Measurements from ENCODE around the gene IFNLR1. TPM values are rescaled to one million over a fixed set of nuclear protein-coding genes. Genes with fewer than 3 reads are reported as not detected.

IFNLR1 gene
- total and polyA plus RNA-seq, 2 of the 8 experiments (the other 6 are each of a cell fraction or from before 2014, with no cell fraction given): 6.8 to 10.1 TPM

- peaks cover 0 to 8% (median 3%) of the 10 kb centered on the region in 4 experiments; a peak in 5 of 8 replicates for H3K36me3 ChIP-seq (ENCODE audit: control insufficient read depth in 2 of 4, insufficient read depth in 4 of 4, low read length in 3 of 4)
These were observed 18.8 kb downstream of the IFNLR1 start for GRCh38 chr1:24168245-24168644.

More at GRCh38 chr1:24168245-24168644, 18.8 kb downstream of the IFNLR1 start:
- POLR2A ChIA-PET (ENCODE audit: partially characterized antibody): interaction anchor here (1.3 kb wide), 1 partner anchor 13 kb away, joined by 6 read pairs; no protein-coding TSS in a partner anchor
- no peaks in the 10 kb centered on the region for H3K27me3 ChIP-seq (replicated peaks in 1 of 4; ENCODE audit: control insufficient read depth in 3 of 4, extremely low read depth in 1 of 4, insufficient read depth in 3 of 4, low read length in 3 of 4)
- H3K4me1 ChIP-seq (replicated peaks in 1 of 4; ENCODE audit: control insufficient read depth in 3 of 4, insufficient read depth in 4 of 4, low read length in 3 of 4): no peaks in the 10 kb centered on the region
- H2BK15ac ChIP-seq (ENCODE audit: low read length): no peak overlapping the region
- H4K91ac ChIP-seq (replicated peaks; ENCODE audit: insufficient read length, low read length): no peak overlapping the region
- no peak overlapping the region for H2AK5ac ChIP-seq (ENCODE audit: low read depth, low read length)
- no peak overlapping the region for H4K5ac ChIP-seq (ENCODE audit: insufficient read length, low read depth, low read length)
- H3K9ac ChIP-seq (replicated peaks in 1 of 4; ENCODE audit: extremely low read depth in 1 of 4, low read depth in 3 of 4, low read length in 3 of 4): no peak overlapping the region
- H3K9me3 ChIP-seq (ENCODE audit: insufficient read depth in 2 of 2, low read depth in 1 of 2, low read length in 1 of 2): no peaks in the 10 kb centered on the region
- H3K4ac ChIP-seq (replicated peaks; ENCODE audit: insufficient read length, low read depth, low read length): no peak overlapping the region
- peaks cover 0 to 1% of the 10 kb centered on the region in 2 experiments for H4K20me1 ChIP-seq (replicated peaks in 1 of 2; ENCODE audit: control insufficient read depth in 1 of 2, insufficient read depth in 2 of 2, low read length in 2 of 2)
- no peak overlapping the region for H2BK12ac ChIP-seq (ENCODE audit: low read depth, low read length)
- H3K14ac ChIP-seq (ENCODE audit: insufficient read length): no peak overlapping the region
- H3K79me1 ChIP-seq (ENCODE audit: low read depth, low read length): no peaks in the 10 kb centered on the region
- H3K18ac ChIP-seq (ENCODE audit: extremely low read depth, low read length): no peak overlapping the region
- no peak overlapping the region for H4K8ac ChIP-seq (ENCODE audit: extremely low read depth, insufficient read depth, low read length)
- H3K4me3 ChIP-seq (ENCODE audit: extremely low read depth in 1 of 4, insufficient read depth in 2 of 4, low read depth in 3 of 4, low read length in 4 of 4): no peak overlapping the region
- no peak overlapping the region for H3K23ac ChIP-seq (ENCODE audit: insufficient read length)
- no peaks in the 10 kb centered on the region for H3K23me2 ChIP-seq (ENCODE audit: low read depth, low read length)
- no peak overlapping the region for H2BK120ac ChIP-seq (replicated peaks; ENCODE audit: low read depth, low read length)
- no peak for DNase-seq (ENCODE audit: low read depth in 1 of 2, low spot score in 2 of 2)
- H2BK5ac ChIP-seq (ENCODE audit: low read depth, low read length): no peak overlapping the region
- H3K27ac ChIP-seq (ENCODE audit: low read depth, low read length): no peak overlapping the region
- CTCF ChIA-PET (ENCODE audit: partially characterized antibody): interaction anchor here (2.1 to 3.9 kb wide), 3 partner anchors 12 to 32 kb away, joined by 5 to 42 read pairs (median 7); no protein-coding TSS in a partner anchor
- no peak overlapping the region for H2AFZ ChIP-seq (ENCODE audit: low read length)
- no peak for FAIRE-seq
- H3K79me2 ChIP-seq (ENCODE audit: control insufficient read depth in 1 of 2, insufficient read depth in 2 of 2, low read length in 2 of 2): no peaks in the 10 kb centered on the region
- H3K56ac ChIP-seq (replicated peaks; ENCODE audit: insufficient read length, low read depth, low read length): no peak overlapping the region
- WGBS, 2 experiments (ENCODE audit: extremely low coverage in 1 of 2, insufficient coverage in 1 of 2, insufficient read length in 1 of 2, insufficient replicate concordance in 2 of 2, low coverage in 1 of 2, low lambda C conversion rate in 2 of 2, missing lambda C conversion rate in 1 of 2): 92% methylated on average over 7 of the region's 7 CpGs; no CpG with 5 or more reads in 1 of the 2 experiments
- H2BK20ac ChIP-seq (ENCODE audit: low read length): no peak overlapping the region
- H3K4me2 ChIP-seq (ENCODE audit: insufficient read depth in 1 of 2, low read depth in 2 of 2, low read length in 2 of 2): no peak overlapping the region

Data from H1 (cell line).